Osteoblast (primary cell): ENCODE measurements around the gene OR10X1. TPM values are rescaled to one million over a fixed set of nuclear protein-coding genes. Genes with fewer than 3 reads are reported as not detected.

Source experiments
- DNase-seq: peaks from one replicate; pipeline ENCODE4 v3.0.0; 2011; ENCODE audit warnings: low spot score, mixed read lengths; ENCODE audit not compliant: insufficient read length; ENCODE audit errors: missing footprints
- H2AFZ ChIP-seq: 2 replicates; pipeline ENCODE4 v1.6.0; 2011; ENCODE audit warnings: mild to moderate bottlenecking, low read length
- H3K27ac ChIP-seq: 2 replicates; pipeline ENCODE4 v1.5.1; 2011; ENCODE audit warnings: mild to moderate bottlenecking, low read depth, low read length, moderate library complexity
- H3K27me3 ChIP-seq: 2 replicates; pipeline ENCODE4 v1.6.0; 2012; ENCODE audit warnings: mild to moderate bottlenecking, control low read depth, inconsistent platforms, low read length, moderate library complexity; ENCODE audit not compliant: insufficient read depth
- H3K36me3 ChIP-seq: 2 replicates; pipeline ENCODE4 v1.5.1; 2011; ENCODE audit warnings: mild to moderate bottlenecking, low read length, control low read depth, moderate library complexity; ENCODE audit not compliant: insufficient read depth
- H3K4me1 ChIP-seq: 2 replicates; pipeline ENCODE4 v1.5.1; 2011; ENCODE audit warnings: mild to moderate bottlenecking, low read length, control low read depth, moderate library complexity; ENCODE audit not compliant: insufficient read depth
- H3K4me2 ChIP-seq: 2 replicates; pipeline ENCODE4 v1.6.0; 2011; ENCODE audit warnings: mild to moderate bottlenecking, low read length; ENCODE audit not compliant: insufficient read depth
- H3K4me3 ChIP-seq: fragments of 200-600 bp; sonication (generic); 3 replicates; pipeline ENCODE4 v1.5.1; 2012; ENCODE audit warnings: mild to moderate bottlenecking, low read length, inconsistent platforms; ENCODE audit not compliant: insufficient read depth
- H3K79me2 ChIP-seq: 2 replicates; pipeline ENCODE4 v1.6.0; 2012; ENCODE audit warnings: mild to moderate bottlenecking, low read length, control low read depth, inconsistent platforms; ENCODE audit not compliant: insufficient read depth
- H3K9me3 ChIP-seq: 2 replicates; pipeline ENCODE4 v1.5.1; 2011; ENCODE audit warnings: low read depth, low read length, control low read depth
- H4K20me1 ChIP-seq: 2 replicates; pipeline ENCODE4 v1.6.0; 2012; ENCODE audit warnings: mild to moderate bottlenecking, low read length, control low read depth; ENCODE audit not compliant: insufficient read depth
- total RNA-seq: library from RNA; depleted of rRNA; stranded (reverse); fragments of >200 nt; gene quantifications from 2 replicates; pipeline ENCODE4 v1.2.3, GENCODE V29; 2012
- TF ChIP-seq, protein P1 (sequence below): IDR thresholded peaks from 2 replicates; pipeline ENCODE4 v1.5.1; 2011; ENCODE audit warnings: mild to moderate bottlenecking, low read depth, low read length, moderate library complexity; ENCODE audit errors: extremely low read depth

OR10X1 gene
- total RNA-seq, 1 donor, result not detected

DNA sequence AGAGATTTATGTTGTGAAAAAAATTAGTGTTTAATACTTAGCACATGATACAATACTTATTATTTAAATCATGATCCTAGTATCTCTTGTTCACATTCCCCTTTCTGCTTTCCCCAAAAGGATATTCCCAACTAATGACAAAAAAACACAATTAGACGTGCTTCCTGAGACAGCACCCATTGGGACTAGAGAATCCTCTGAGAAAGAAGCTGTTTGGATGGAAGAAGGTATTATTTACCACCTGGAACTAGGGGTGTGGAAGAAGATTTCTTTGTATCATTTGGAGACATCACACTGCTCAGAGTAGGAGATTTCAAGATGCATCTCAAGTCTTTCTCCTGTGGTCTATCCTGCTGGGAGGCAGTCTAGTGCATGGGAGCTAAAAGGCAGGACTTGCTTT lies 25.3 kb upstream of the OR10X1 start, which contains the start of gene OR10Z1:
Gene OR10Z1 (plus strand): TSS at position 301 of the 400 bp plus-strand sequence. CDS start 1,171 bp downstream, outside the sequence.
- Histone ChIP-seq H3K79me2 (no peaks in the 10 kb centered on the region), H3K36me3 (no peaks in the 10 kb centered on the region), H3K9me3 (no peaks in the 10 kb centered on the region), H3K4me1 (no peaks in the 10 kb centered on the region), H3K4me3 (no peak within 1 kb of the TSS), H3K27ac (no peak within 1 kb of the TSS), H3K4me2 (no peak within 1 kb of the TSS), H4K20me1 (no peaks in the 10 kb centered on the region), H2AFZ (no peak within 1 kb of the TSS), H3K27me3 (no peaks in the 10 kb centered on the region)
- TF ChIP-seq, protein P1, sequence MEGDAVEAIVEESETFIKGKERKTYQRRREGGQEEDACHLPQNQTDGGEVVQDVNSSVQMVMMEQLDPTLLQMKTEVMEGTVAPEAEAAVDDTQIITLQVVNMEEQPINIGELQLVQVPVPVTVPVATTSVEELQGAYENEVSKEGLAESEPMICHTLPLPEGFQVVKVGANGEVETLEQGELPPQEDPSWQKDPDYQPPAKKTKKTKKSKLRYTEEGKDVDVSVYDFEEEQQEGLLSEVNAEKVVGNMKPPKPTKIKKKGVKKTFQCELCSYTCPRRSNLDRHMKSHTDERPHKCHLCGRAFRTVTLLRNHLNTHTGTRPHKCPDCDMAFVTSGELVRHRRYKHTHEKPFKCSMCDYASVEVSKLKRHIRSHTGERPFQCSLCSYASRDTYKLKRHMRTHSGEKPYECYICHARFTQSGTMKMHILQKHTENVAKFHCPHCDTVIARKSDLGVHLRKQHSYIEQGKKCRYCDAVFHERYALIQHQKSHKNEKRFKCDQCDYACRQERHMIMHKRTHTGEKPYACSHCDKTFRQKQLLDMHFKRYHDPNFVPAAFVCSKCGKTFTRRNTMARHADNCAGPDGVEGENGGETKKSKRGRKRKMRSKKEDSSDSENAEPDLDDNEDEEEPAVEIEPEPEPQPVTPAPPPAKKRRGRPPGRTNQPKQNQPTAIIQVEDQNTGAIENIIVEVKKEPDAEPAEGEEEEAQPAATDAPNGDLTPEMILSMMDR, result no peak
- no peak for DNase-seq

DNA sequence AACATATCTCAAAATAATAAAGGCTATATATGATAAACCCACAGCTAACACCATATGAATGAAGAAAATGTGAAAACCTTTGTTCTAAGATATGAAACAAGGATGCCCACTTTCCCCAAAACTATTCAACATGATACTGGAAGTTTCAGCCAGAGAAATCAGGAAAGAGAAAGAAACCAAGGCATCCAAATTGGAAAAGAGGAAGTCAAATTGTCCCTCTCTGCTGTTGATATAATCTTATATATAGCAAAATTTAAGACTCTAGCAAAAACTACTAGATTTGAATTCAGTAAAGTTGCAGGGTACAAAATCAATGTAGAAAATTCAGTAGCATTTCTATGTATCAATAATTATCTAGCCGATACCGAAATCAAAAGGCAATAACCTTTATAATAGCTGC lies 21.0 kb upstream of the OR10X1 start:
- DNase-seq, result no peak
- TF ChIP-seq, protein P1, result no peak
- Histone ChIP-seq H3K27ac (no peak overlapping the region), H3K79me2 (no peaks in the 10 kb centered on the region), H3K27me3 (no peaks in the 10 kb centered on the region), H3K9me3 (no peaks in the 10 kb centered on the region), H3K36me3 (no peaks in the 10 kb centered on the region), H3K4me3 (no peak overlapping the region), H3K4me2 (no peak overlapping the region), H4K20me1 (no peaks in the 10 kb centered on the region), H2AFZ (no peak overlapping the region), H3K4me1 (no peaks in the 10 kb centered on the region)

DNA sequence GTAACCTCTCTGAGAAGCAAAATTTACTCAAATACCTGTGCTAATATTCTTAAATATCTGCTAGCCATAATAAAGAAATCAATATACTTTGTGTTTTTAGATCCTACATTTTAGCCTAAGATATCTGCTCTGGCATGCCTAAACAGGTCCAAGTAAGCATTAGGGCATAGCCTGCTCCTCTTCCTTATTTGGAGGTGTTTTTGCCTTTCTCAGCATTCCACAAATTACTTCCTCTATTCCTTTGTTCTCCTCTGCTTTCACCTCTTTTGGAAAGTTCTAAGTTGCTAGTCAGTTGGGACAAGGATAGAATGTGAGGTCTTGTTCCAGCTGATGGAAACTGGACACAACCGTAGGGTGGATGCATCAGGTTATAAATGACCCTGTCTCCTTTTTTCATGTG lies 7.2 kb upstream of the OR10X1 start:
- Histone ChIP-seq H3K27ac (no peak overlapping the region), H3K4me2 (no peak overlapping the region), H3K4me1 (no peaks in the 10 kb centered on the region), H3K36me3 (no peaks in the 10 kb centered on the region), H4K20me1 (no peaks in the 10 kb centered on the region), H3K27me3 (no peaks in the 10 kb centered on the region), H3K79me2 (no peaks in the 10 kb centered on the region), H3K9me3 (peaks cover 4% of the 10 kb centered on the region), H3K4me3 (no peak overlapping the region), H2AFZ (no peak overlapping the region)
- TF ChIP-seq, protein P1, result no peak
- no peak for DNase-seq

DNA sequence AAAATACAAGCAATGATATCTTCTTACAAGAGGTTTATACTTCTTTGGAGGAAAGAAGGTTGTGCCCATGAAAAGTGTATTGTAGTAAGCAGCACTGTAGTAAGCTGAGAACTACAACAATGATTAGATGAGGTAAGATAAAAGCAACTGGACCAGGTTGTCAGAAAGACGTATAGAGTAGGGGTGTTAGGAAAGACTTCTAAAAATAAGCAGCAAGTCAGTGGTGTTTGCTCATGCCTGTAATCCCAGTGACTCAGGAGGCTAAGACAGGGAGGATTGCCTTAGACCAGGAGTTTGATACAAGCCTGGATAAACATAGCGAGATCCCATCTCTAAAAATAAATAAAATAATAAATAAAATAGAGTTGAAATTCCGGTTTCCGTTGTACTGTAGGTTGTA lies 4.3 kb upstream of the OR10X1 start:
- H3K4me2 ChIP-seq, result no peak overlapping the region
- no peak overlapping the region for H2AFZ ChIP-seq
- H3K4me3 ChIP-seq, result no peak overlapping the region
- TF ChIP-seq, protein P1, result no peak
- H4K20me1 ChIP-seq, result no peaks in the 10 kb centered on the region
- H3K27me3 ChIP-seq, result no peaks in the 10 kb centered on the region
- peaks cover 4% of the 10 kb centered on the region for H3K9me3 ChIP-seq
- DNase-seq, result no peak
- H3K79me2 ChIP-seq, result no peaks in the 10 kb centered on the region
- no peaks in the 10 kb centered on the region for H3K36me3 ChIP-seq
- no peaks in the 10 kb centered on the region for H3K4me1 ChIP-seq
- no peak overlapping the region for H3K27ac ChIP-seq
